ENCODE results near the gene MEAF6. TPM values are rescaled to one million over a fixed set of nuclear protein-coding genes. Genes with fewer than 3 reads are reported as not detected.
"Not testable (repeated sequence)": the region's sequence is repeated elsewhere in the genome, so short reads cannot be mapped to it uniquely, and the experiment has no call there.

The MEAF6 gene
- total RNA-seq, 4 donors from 2014 or later: 26.9 to 81.7 (median 54.7) TPM

DNA sequence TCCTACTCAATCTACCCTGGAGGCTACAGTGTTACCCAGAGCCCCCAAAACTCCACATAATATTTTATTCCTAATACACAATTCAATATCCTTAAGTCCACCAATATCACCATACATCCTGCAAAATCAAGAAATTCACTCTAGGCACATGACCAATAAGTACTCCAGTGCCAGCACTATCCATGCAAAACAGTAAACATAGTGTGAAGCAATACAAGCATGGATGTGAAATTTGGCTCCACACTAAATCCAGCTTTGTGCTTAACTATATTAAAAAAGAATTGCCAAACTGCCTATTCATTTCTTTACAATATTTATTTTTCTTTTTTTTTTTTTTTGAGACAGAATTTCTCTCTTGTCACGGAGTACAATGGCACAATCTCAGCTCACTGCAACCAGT, 3.0 kb upstream of the MEAF6 start:
- no peaks in the 10 kb centered on the region for H3K27me3 ChIP-seq
- no peak overlapping the region for H3K4me3 ChIP-seq
- TF ChIP-seq POLR2A (IDR thresholded peaks at IDR 0.05): no peak
- TF ChIP-seq, protein P1, sequence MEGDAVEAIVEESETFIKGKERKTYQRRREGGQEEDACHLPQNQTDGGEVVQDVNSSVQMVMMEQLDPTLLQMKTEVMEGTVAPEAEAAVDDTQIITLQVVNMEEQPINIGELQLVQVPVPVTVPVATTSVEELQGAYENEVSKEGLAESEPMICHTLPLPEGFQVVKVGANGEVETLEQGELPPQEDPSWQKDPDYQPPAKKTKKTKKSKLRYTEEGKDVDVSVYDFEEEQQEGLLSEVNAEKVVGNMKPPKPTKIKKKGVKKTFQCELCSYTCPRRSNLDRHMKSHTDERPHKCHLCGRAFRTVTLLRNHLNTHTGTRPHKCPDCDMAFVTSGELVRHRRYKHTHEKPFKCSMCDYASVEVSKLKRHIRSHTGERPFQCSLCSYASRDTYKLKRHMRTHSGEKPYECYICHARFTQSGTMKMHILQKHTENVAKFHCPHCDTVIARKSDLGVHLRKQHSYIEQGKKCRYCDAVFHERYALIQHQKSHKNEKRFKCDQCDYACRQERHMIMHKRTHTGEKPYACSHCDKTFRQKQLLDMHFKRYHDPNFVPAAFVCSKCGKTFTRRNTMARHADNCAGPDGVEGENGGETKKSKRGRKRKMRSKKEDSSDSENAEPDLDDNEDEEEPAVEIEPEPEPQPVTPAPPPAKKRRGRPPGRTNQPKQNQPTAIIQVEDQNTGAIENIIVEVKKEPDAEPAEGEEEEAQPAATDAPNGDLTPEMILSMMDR (IDR thresholded peaks at IDR 0.05): no peak
- no peak for DNase-seq
- H3K4me1 ChIP-seq: peaks cover 0 to 14% (median 2%) of the 10 kb centered on the region in 4 donors
- no peak overlapping the region for H3K27ac ChIP-seq
- peaks cover 0 to 3% (median 0%) of the 10 kb centered on the region in 3 donors for H3K36me3 ChIP-seq
- no peaks in the 10 kb centered on the region for H3K9me3 ChIP-seq

DNA sequence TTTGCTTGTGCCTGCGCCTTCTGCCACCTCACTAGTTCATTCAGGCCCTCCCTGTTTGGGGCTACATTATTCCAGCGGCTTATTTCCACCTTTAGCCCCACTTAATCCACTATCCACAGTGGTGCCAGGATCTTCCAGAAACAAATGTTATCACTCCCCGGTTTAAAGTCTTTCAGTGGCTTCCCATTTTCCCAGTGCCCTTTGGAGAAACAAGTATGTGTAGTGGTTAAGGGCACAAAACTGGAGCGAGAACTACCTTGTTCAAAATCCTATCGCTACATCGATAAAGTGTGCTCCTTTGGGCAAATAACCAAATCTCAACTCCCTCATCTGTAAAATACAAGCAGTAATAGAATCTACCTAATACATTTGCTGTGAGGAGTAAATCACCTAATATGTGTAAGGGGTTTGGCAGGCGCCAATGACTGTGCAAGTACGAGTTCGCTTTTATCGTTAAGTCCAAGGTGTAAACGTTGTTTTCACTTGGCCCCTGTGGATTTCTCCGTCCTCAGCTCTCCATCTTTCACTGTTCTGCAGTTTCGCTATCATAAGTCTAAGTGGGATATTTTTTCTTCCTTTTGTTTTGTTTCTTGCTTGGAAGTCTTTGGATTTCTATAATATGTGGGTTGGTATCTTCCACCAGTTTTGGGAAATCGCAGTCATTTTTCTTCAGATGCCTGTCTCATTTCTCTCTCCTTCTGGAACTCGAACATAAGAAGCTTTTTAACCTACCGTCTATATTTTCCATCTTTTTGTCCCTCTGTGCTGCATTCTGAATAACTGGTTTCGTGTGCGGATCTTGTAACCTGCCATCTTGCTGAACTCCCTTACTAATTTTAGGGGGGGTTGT, 844 bp upstream of the MEAF6 start:
- H3K4me3 ChIP-seq: peak overlapping the region; percentile 83 to 95 (median 91)
- H3K9me3 ChIP-seq: no peaks in the 10 kb centered on the region
- H3K4me1 ChIP-seq: peaks cover 0 to 14% (median 2%) of the 10 kb centered on the region in 4 donors
- no peak for DNase-seq
- TF ChIP-seq, protein P1 (IDR thresholded peaks at IDR 0.05): no peak
- no peak for TF ChIP-seq POLR2A (IDR thresholded peaks at IDR 0.05)
- peaks cover 0 to 20% (median 0%) of the 10 kb centered on the region in 3 donors for H3K36me3 ChIP-seq
- no peaks in the 10 kb centered on the region for H3K27me3 ChIP-seq
- peak overlapping the region; percentile 88 to 94 (median 91) for H3K27ac ChIP-seq

DNA sequence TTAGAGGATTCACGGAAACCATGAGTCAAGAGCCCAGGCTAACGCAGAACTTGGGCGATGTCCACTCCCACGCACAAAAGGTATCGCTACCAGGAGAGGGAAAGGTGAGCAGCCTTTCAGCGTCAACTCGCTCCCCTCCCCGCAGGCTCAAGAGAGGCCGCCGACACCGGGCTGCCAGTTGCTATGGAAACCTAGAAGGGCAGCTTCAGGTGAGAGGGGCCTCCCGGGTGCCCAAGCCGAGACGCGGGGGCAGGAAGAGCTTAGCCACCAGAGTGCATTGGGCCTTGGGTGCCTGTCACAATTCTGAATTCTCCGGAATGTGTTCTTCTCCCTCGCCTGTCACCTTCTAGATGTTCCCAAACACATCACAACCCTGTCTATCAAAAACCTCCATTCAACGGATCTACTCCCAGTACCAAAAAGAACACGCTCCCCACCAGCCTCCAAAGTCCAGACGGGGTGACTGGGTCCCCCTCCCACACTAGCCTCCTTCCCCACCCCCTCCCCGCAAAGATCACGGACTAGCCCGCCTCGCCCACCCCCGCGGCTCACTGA, 694 bp downstream of the MEAF6 start:
- H3K9me3 ChIP-seq: no peaks in the 10 kb centered on the region
- TF ChIP-seq POLR2A (IDR thresholded peaks at IDR 0.05): no peak
- TF ChIP-seq, protein P1 (IDR thresholded peaks at IDR 0.05): no peak
- H3K4me3 ChIP-seq: peak overlapping the region; percentile 83 to 95 (median 91)
- DNase-seq: peak; percentile 50 to 64 (median 51)
- peaks cover 0 to 25% (median 0%) of the 10 kb centered on the region in 3 donors for H3K36me3 ChIP-seq
- H3K27ac ChIP-seq: peak overlapping the region; percentile 88 to 94 (median 91)
- H3K4me1 ChIP-seq: peaks cover 0 to 14% (median 2%) of the 10 kb centered on the region in 4 donors
- H3K27me3 ChIP-seq: no peaks in the 10 kb centered on the region

DNA sequence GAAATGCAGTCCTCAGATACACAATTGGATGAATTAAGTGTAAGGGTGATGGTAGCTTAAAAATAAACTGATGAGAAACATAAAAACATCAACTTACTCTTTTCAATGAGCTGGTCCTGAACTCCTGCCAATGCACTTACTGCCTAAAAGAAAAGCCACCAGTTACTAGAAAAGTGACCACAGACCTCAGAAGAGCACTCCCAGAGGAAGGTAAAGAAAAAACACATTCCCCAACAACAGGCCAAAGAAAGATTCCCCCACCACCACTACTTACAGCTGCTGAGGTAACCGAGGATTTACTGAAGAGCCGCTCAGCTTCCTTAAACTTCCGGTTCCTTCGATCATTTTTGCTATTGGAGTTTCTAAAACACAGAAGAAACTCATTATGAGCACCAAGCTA, 5.4 kb downstream of the MEAF6 start:
- no peaks in the 10 kb centered on the region for H3K9me3 ChIP-seq
- H3K36me3 ChIP-seq: peaks cover 0 to 65% (median 0%) of the 10 kb centered on the region in 3 donors
- H3K27me3 ChIP-seq: no peaks in the 10 kb centered on the region
- no peak overlapping the region for H3K27ac ChIP-seq
- H3K4me3 ChIP-seq: no peak overlapping the region
- DNase-seq: no peak
- H3K4me1 ChIP-seq: peaks cover 0 to 14% (median 2%) of the 10 kb centered on the region in 4 donors
- no peak for TF ChIP-seq POLR2A (IDR thresholded peaks at IDR 0.05)
- TF ChIP-seq, protein P1 (IDR thresholded peaks at IDR 0.05): no peak

DNA sequence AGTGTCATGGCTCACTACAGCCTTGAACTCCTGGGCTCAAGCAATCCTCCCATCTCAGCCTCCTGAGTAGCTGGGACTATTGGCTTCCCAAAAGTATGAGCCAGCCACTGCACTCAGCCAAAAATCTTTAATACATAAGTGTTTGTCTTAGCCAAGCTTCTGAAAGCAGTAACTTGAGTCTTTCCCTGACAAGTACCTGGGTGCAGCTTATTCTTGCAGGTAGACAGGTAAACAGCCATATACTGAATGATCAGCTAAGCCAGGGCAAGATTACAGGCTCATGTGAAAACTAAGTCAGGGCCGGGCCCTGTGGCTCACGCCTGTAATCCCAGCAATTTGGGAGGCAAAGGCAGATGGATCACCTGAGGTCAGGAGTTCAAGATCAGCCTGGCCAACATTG, 7.8 kb downstream of the MEAF6 start:
- no peak overlapping the region for H3K4me3 ChIP-seq
- peaks cover 0 to 64% (median 0%) of the 10 kb centered on the region in 3 donors for H3K36me3 ChIP-seq

DNA sequence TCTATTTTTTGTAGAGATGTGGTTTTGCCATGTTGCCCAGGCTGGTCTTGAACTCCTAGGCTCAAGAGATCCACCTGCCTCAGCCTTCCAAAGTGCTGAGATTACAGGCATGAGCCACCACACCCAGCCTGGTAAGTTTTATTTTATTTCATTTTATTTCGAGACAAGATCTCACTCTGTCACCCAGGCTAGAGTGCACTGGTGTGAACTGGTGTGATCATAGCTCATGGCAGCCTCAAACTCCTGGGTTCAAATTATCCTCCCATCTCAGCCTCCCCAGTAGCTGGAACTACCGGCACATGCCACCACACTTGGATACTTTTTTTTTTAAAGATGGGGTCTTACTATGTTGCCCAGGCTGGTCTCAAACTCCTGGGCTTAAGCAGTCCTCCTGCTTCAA, 11.8 kb downstream of the MEAF6 start:
- Histone ChIP-seq H3K36me3 (peaks cover 0 to 62% (median 0%) of the 10 kb centered on the region in 3 donors), H3K4me1 (peaks cover 0 to 14% (median 2%) of the 10 kb centered on the region in 4 donors)
- not testable (repeated sequence) for H3K4me3 ChIP-seq, H3K9me3 ChIP-seq, DNase-seq, H3K27me3 ChIP-seq, H3K27ac ChIP-seq

More for the DNA sequence above, 7.8 kb downstream of the MEAF6 start:
- Histone ChIP-seq H3K27ac (no peak overlapping the region), H3K9me3 (no peaks in the 10 kb centered on the region), H3K4me1 (no peaks in the 10 kb centered on the region), H3K27me3 (no peaks in the 10 kb centered on the region)
- TF ChIP-seq, protein P1 (IDR thresholded peaks at IDR 0.05): no peak
- TF ChIP-seq POLR2A (IDR thresholded peaks at IDR 0.05): no peak
- no peak for DNase-seq

All from Peyer's patch (tissue), 4 donors.